Suprapubic skin (tissue), 4 donors: ENCODE data around the gene MYLK4. TPM values are rescaled to one million over a fixed set of nuclear protein-coding genes. Genes with fewer than 3 reads are reported as not detected.

Experiments used
- DNase-seq, 2 donors: peaks; one replicate each; pipeline ENCODE4 v3.0.0-alpha.2; 2019; ENCODE audit warnings: low spot score in 2 of 2
- H3K27ac ChIP-seq: fragments of 200-600 bp; sonication (generic); one replicate; pipeline ENCODE4 v1.5.1; 2019
- H3K27me3 ChIP-seq: fragments of 200-600 bp; sonication (generic); one replicate; pipeline ENCODE4 v1.5.1; 2019
- H3K36me3 ChIP-seq: fragments of 200-600 bp; sonication (generic); one replicate; pipeline ENCODE4 v1.5.1; 2019
- H3K4me1 ChIP-seq: fragments of 200-600 bp; sonication (generic); one replicate; pipeline ENCODE4 v1.5.1; 2019
- H3K4me3 ChIP-seq: fragments of 200-600 bp; sonication (generic); one replicate; pipeline ENCODE4 v1.5.1; 2019; ENCODE audit warnings: mild to moderate bottlenecking
- H3K9me3 ChIP-seq: fragments of 200-600 bp; sonication (generic); one replicate; pipeline ENCODE4 v1.5.1; 2019
- CTCF ChIP-seq, 2 donors: fragments of 200-600 bp in 1 of 2; fragments of 450-650 bp in 1 of 2; sonication (generic) in 1 of 2; IDR thresholded peaks; one replicate each; pipeline ENCODE4 v1.5.1; 2016 to 2019; ENCODE audit warnings: antibody characterized with exemption in 2 of 2, mild to moderate bottlenecking in 1 of 2, moderate library complexity in 1 of 2
- EP300 ChIP-seq: sonication (generic); formaldehyde crosslinking; IDR thresholded peaks from one replicate; pipeline ENCODE4 v1.6.1; 2017; ENCODE audit warnings: antibody characterized with exemption
- POLR2A ChIP-seq, 2 donors: fragments of 450-650 bp; IDR thresholded peaks; one replicate each; pipeline ENCODE4 v1.6.1; 2017; ENCODE audit warnings: antibody characterized with exemption in 2 of 2, mild to moderate bottlenecking in 2 of 2, moderate library complexity in 2 of 2
- POLR2AphosphoS5 ChIP-seq, 3 donors: sonication (generic); formaldehyde crosslinking; IDR thresholded peaks; one replicate each; pipeline ENCODE4 v1.6.1; 2017; ENCODE audit warnings: antibody characterized with exemption in 3 of 3
- WGBS: methylation state at CpG from one replicate; pipeline ENCODE4 v1.1.5; 2018; 5-methylcytosine and 5-hydroxymethylcytosine counted together
- total RNA-seq, 4 donors: library from RNA; depleted of rRNA; stranded (reverse); fragments of >200 nt; gene quantifications; one replicate each; pipeline ENCODE4 v1.1.0, GENCODE V29; 2016

Gene MYLK4
- total RNA-seq, 4 donors from 2014 or later = 1.8 to 6.6 (median 3.5) TPM

GRCh38 chr6:2708456-2708855 lies 42.3 kb downstream of the MYLK4 start:
- no peak for DNase-seq
- Histone ChIP-seq H3K4me1 (peaks cover 25% of the 10 kb centered on the region), H3K9me3 (peaks cover 7% of the 10 kb centered on the region), H3K27ac (peak overlapping the region; percentile 85), H3K4me3 (no peak overlapping the region), H3K36me3 (no peaks in the 10 kb centered on the region), H3K27me3 (no peaks in the 10 kb centered on the region)
- 75% methylated on average over 5 of the region's 5 CpGs for WGBS
- TF ChIP-seq POLR2A (IDR thresholded peaks at IDR 0.05) (no peak), CTCF (IDR thresholded peaks at IDR 0.05) (no peak), EP300 (no peak), POLR2AphosphoS5 (IDR thresholded peaks at IDR 0.05) (no peak)

- H3K4me3 ChIP-seq = no peak overlapping the region
- no peak overlapping the region for H3K27ac ChIP-seq
- peaks cover 7% of the 10 kb centered on the region for H3K9me3 ChIP-seq
- no peak for DNase-seq
- H3K27me3 ChIP-seq = no peaks in the 10 kb centered on the region
- TF ChIP-seq POLR2AphosphoS5 (IDR thresholded peaks at IDR 0.05) (no peak), CTCF (IDR thresholded peaks at IDR 0.05) (no peak), EP300 (no peak), POLR2A (IDR thresholded peaks at IDR 0.05) (no peak)
- H3K36me3 ChIP-seq = no peaks in the 10 kb centered on the region
- H3K4me1 ChIP-seq = peaks cover 25% of the 10 kb centered on the region
- 66% methylated on average over 7 of the region's 7 CpGs for WGBS
These were observed 44.2 kb downstream of the MYLK4 start for GRCh38 chr6:2706558-2706957.

- no peak for DNase-seq
- Histone ChIP-seq H3K9me3 (no peaks in the 10 kb centered on the region), H3K27ac (no peak overlapping the region), H3K4me3 (no peak overlapping the region), H3K36me3 (no peaks in the 10 kb centered on the region), H3K27me3 (no peaks in the 10 kb centered on the region), H3K4me1 (peaks cover 25% of the 10 kb centered on the region)
- TF ChIP-seq POLR2AphosphoS5 (IDR thresholded peaks at IDR 0.05) = no peak
- 79% methylated on average over 2 of the region's 2 CpGs for WGBS
These were observed 45.5 kb downstream of the MYLK4 start for GRCh38 chr6:2705256-2705655.

GRCh38 chr6:2697291-2697690 lies 53.4 kb downstream of the MYLK4 start:
- Histone ChIP-seq H3K4me1 (no peaks in the 10 kb centered on the region), H3K27me3 (no peaks in the 10 kb centered on the region), H3K9me3 (no peaks in the 10 kb centered on the region), H3K36me3 (no peaks in the 10 kb centered on the region), H3K4me3 (no peak overlapping the region), H3K27ac (no peak overlapping the region)
- TF ChIP-seq POLR2AphosphoS5 (IDR thresholded peaks at IDR 0.05) (no peak), EP300 (no peak), POLR2A (IDR thresholded peaks at IDR 0.05) (no peak), CTCF (IDR thresholded peaks at IDR 0.05) (no peak)
- WGBS = 87% methylated on average over 13 of the region's 13 CpGs
- no peak for DNase-seq

- DNase-seq = no peak
- Histone ChIP-seq H3K36me3 (no peaks in the 10 kb centered on the region), H3K27me3 (no peaks in the 10 kb centered on the region), H3K4me1 (no peaks in the 10 kb centered on the region), H3K4me3 (no peak overlapping the region), H3K27ac (no peak overlapping the region), H3K9me3 (no peaks in the 10 kb centered on the region)
- 57% methylated on average over 5 of the region's 5 CpGs for WGBS
- TF ChIP-seq CTCF (IDR thresholded peaks at IDR 0.05) (peak in 1 of 2 donors; percentile 12), EP300 (no peak)
These were observed 55.1 kb downstream of the MYLK4 start for GRCh38 chr6:2695454-2696095.

GRCh38 chr6:2693231-2693630 lies 57.5 kb downstream of the MYLK4 start:
- no peak for TF ChIP-seq POLR2A (IDR thresholded peaks at IDR 0.05)
- TF ChIP-seq POLR2AphosphoS5 (IDR thresholded peaks at IDR 0.05) = no peak
- TF ChIP-seq CTCF (IDR thresholded peaks at IDR 0.05) = no peak
- no peak for TF ChIP-seq EP300
- WGBS = 87% methylated on average over 1 of the region's 1 CpG
- no peak overlapping the region for H3K4me3 ChIP-seq

More at GRCh38 chr6:2693231-2693630, 57.5 kb downstream of the MYLK4 start:
- Histone ChIP-seq H3K36me3 (no peaks in the 10 kb centered on the region), H3K27me3 (no peaks in the 10 kb centered on the region), H3K9me3 (no peaks in the 10 kb centered on the region), H3K4me1 (no peaks in the 10 kb centered on the region), H3K27ac (no peak overlapping the region)
- DNase-seq = no peak
